ENCODE measurements around the gene C11orf98. TPM values are rescaled to one million over a fixed set of nuclear protein-coding genes. Genes with fewer than 3 reads are reported as not detected.
"Not testable (repeated sequence)": the region's sequence is repeated elsewhere in the genome, so short reads cannot be mapped to it uniquely, and the experiment has no call there.

C11orf98 gene
- polyA plus RNA-seq, 4 donors: 56.7 to 156 (median 135) TPM

- H3K4me3 ChIP-seq (ENCODE audit: low read depth in 1 of 3, low read length in 3 of 3): peak overlapping the region; percentile 61 to 69 (median 68)
- peak overlapping the region; percentile 86 to 92 (median 89) for H3K27ac ChIP-seq (ENCODE audit: low read depth in 1 of 3, low read length in 2 of 3)
- WGBS, 3 donors: 21 to 27% (median 26%) methylated on average over 8 of the region's 8 CpGs
- H3K4me1 ChIP-seq (ENCODE audit: control insufficient read depth in 3 of 3, insufficient read depth in 2 of 3, low read depth in 1 of 3, low read length in 2 of 3): peaks cover 0 to 8% (median 5%) of the 10 kb centered on the region in 3 donors
- no peaks in the 10 kb centered on the region for H3K9me3 ChIP-seq (ENCODE audit: control insufficient read depth in 2 of 2, insufficient read depth in 1 of 2, low read depth in 1 of 2, low read length in 1 of 2)
- DNase-seq (no peak), FAIRE-seq (no peak)
- no peaks in the 10 kb centered on the region for H3K27me3 ChIP-seq (ENCODE audit: control insufficient read depth in 3 of 3, insufficient read depth in 3 of 3, low read length in 3 of 3)
- peaks cover 7 to 43% (median 10%) of the 10 kb centered on the region in 3 donors for H3K36me3 ChIP-seq (ENCODE audit: control insufficient read depth in 3 of 3, insufficient read depth in 2 of 3, low read depth in 1 of 3, low read length in 3 of 3)
Observed at GRCh38 chr11:62621027-62621566, 43.9 kb downstream of the C11orf98 start.

- WGBS, 3 donors: 94 to 96% (median 95%) methylated on average over 11 to 14 of the region's 14 CpGs
- H3K27ac ChIP-seq (ENCODE audit: low read depth in 1 of 3, low read length in 2 of 3); H3K27me3 ChIP-seq (ENCODE audit: control insufficient read depth in 3 of 3, insufficient read depth in 3 of 3, low read length in 3 of 3); DNase-seq; H3K9me3 ChIP-seq (ENCODE audit: control insufficient read depth in 2 of 2, insufficient read depth in 1 of 2, low read depth in 1 of 2, low read length in 1 of 2); H3K4me3 ChIP-seq (ENCODE audit: low read depth in 1 of 3, low read length in 3 of 3); FAIRE-seq: not testable (repeated sequence)
- H3K4me1 ChIP-seq (ENCODE audit: control insufficient read depth in 3 of 3, insufficient read depth in 2 of 3, low read depth in 1 of 3, low read length in 2 of 3): peaks cover 0 to 33% (median 7%) of the 10 kb centered on the region in 3 donors
- H3K36me3 ChIP-seq (ENCODE audit: control insufficient read depth in 3 of 3, insufficient read depth in 2 of 3, low read depth in 1 of 3, low read length in 3 of 3): peaks cover 0 to 40% (median 4%) of the 10 kb centered on the region in 3 donors
Observed at GRCh38 chr11:62616957-62617356, 48.1 kb downstream of the C11orf98 start.

- Histone ChIP-seq H3K36me3 (ENCODE audit: control insufficient read depth in 3 of 3, insufficient read depth in 2 of 3, low read depth in 1 of 3, low read length in 3 of 3) (peaks cover 0 to 46% (median 4%) of the 10 kb centered on the region in 3 donors), H3K27ac (ENCODE audit: low read depth in 1 of 3, low read length in 2 of 3) (no peak overlapping the region), H3K9me3 (ENCODE audit: control insufficient read depth in 2 of 2, insufficient read depth in 1 of 2, low read depth in 1 of 2, low read length in 1 of 2) (no peaks in the 10 kb centered on the region), H3K27me3 (ENCODE audit: control insufficient read depth in 3 of 3, insufficient read depth in 3 of 3, low read length in 3 of 3) (no peaks in the 10 kb centered on the region), H3K4me1 (ENCODE audit: control insufficient read depth in 3 of 3, insufficient read depth in 2 of 3, low read depth in 1 of 3, low read length in 2 of 3) (peaks cover 0 to 36% (median 8%) of the 10 kb centered on the region in 3 donors), H3K4me3 (ENCODE audit: low read depth in 1 of 3, low read length in 3 of 3) (no peak overlapping the region)
- FAIRE-seq (no peak), DNase-seq (no peak)
- WGBS, 3 donors: 88 to 93% (median 90%) methylated on average over 7 of the region's 7 CpGs
Observed at GRCh38 chr11:62615521-62615920, 49.5 kb downstream of the C11orf98 start.

- FAIRE-seq: no peak
- peak; percentile 50 to 75 for DNase-seq
- Histone ChIP-seq H3K27ac (ENCODE audit: low read depth in 1 of 3, low read length in 2 of 3) (peak overlapping the region in 1 of 3 donors; percentile 79), H3K9me3 (ENCODE audit: control insufficient read depth in 2 of 2, insufficient read depth in 1 of 2, low read depth in 1 of 2, low read length in 1 of 2) (no peaks in the 10 kb centered on the region), H3K27me3 (ENCODE audit: control insufficient read depth in 3 of 3, insufficient read depth in 3 of 3, low read length in 3 of 3) (no peaks in the 10 kb centered on the region), H3K4me3 (ENCODE audit: low read depth in 1 of 3, low read length in 3 of 3) (no peak overlapping the region), H3K4me1 (ENCODE audit: control insufficient read depth in 3 of 3, insufficient read depth in 2 of 3, low read depth in 1 of 3, low read length in 2 of 3) (peaks cover 0 to 35% (median 8%) of the 10 kb centered on the region in 3 donors), H3K36me3 (ENCODE audit: control insufficient read depth in 3 of 3, insufficient read depth in 2 of 3, low read depth in 1 of 3, low read length in 3 of 3) (peaks cover 0 to 53% (median 4%) of the 10 kb centered on the region in 3 donors)
- WGBS, 3 donors: 39 to 64% (median 49%) methylated on average over 8 of the region's 8 CpGs
Observed at GRCh38 chr11:62614275-62614674, 50.7 kb downstream of the C11orf98 start.

- Histone ChIP-seq H3K27ac (ENCODE audit: low read depth in 1 of 3, low read length in 2 of 3) (peak overlapping the region; percentile 74 to 79 (median 74)), H3K4me1 (ENCODE audit: control insufficient read depth in 3 of 3, insufficient read depth in 2 of 3, low read depth in 1 of 3, low read length in 2 of 3) (peaks cover 0 to 35% (median 8%) of the 10 kb centered on the region in 3 donors), H3K9me3 (ENCODE audit: control insufficient read depth in 2 of 2, insufficient read depth in 1 of 2, low read depth in 1 of 2, low read length in 1 of 2) (no peaks in the 10 kb centered on the region), H3K27me3 (ENCODE audit: control insufficient read depth in 3 of 3, insufficient read depth in 3 of 3, low read length in 3 of 3) (no peaks in the 10 kb centered on the region), H3K36me3 (ENCODE audit: control insufficient read depth in 3 of 3, insufficient read depth in 2 of 3, low read depth in 1 of 3, low read length in 3 of 3) (peaks cover 0 to 58% (median 5%) of the 10 kb centered on the region in 3 donors), H3K4me3 (ENCODE audit: low read depth in 1 of 3, low read length in 3 of 3) (peak overlapping the region in 1 of 3 donors; percentile 61)
- DNase-seq (no peak), FAIRE-seq (no peak)
- 23 to 63% (median 49%) methylated on average over 13 to 15 of the region's 15 CpGs for WGBS, 3 donors
Observed at GRCh38 chr11:62613291-62613778, 51.7 kb downstream of the C11orf98 start.

Other genes with a start within 250 kb of the C11orf98 start
- gene SCGB1A1, start 246.2 kb downstream of the C11orf98 start, polyA plus RNA-seq: 10 to 100 TPM in 1 of 4 donors, 1 to 10 TPM in 1, not detected in 2; 4.6 to 11.2 TPM
- 100 to 1,000 TPM in 1 of 4 donors, 10 to 100 TPM in 3; 72.1 to 110 (median 86.8) TPM for gene AHNAK, start 118.4 kb downstream of the C11orf98 start, polyA plus RNA-seq
- gene EEF1G, start 91.3 kb downstream of the C11orf98 start, polyA plus RNA-seq: 1,000 to 10,000 TPM; 1,124 to 2,500 (median 2,087) TPM
- 10 to 100 TPM in 3 of 4 donors, 1 to 10 TPM in 1; 7.8 to 20.1 (median 16.6) TPM for gene TUT1, start 73.7 kb downstream of the C11orf98 start, polyA plus RNA-seq
- gene MTA2, start 63.3 kb downstream of the C11orf98 start, polyA plus RNA-seq: 10 to 100 TPM; 40.5 to 64.7 (median 43.0) TPM
- 10 to 100 TPM; 21.2 to 46.2 (median 35.5) TPM for gene EML3, start 52.4 kb downstream of the C11orf98 start, polyA plus RNA-seq
- gene ROM1, start 52.0 kb downstream of the C11orf98 start, polyA plus RNA-seq: 1 to 10 TPM in 3 of 4 donors, under 1 TPM in 1; 0.54 to 8.4 (median 3.6) TPM
- 10 to 100 TPM; 16.3 to 39.3 (median 30.1) TPM for gene B3GAT3, start 43.2 kb downstream of the C11orf98 start, polyA plus RNA-seq
- 100 to 1,000 TPM in 2 of 4 donors, 10 to 100 TPM in 2; 38.6 to 310 (median 103) TPM for gene GANAB, start 18.6 kb downstream of the C11orf98 start, polyA plus RNA-seq
- gene INTS5, start 11.9 kb downstream of the C11orf98 start, polyA plus RNA-seq: 10 to 100 TPM in 2 of 4 donors, 1 to 10 TPM in 2; 7.3 to 17.0 (median 10.1) TPM
- gene CSKMT, start 102 bp upstream of the C11orf98 start, polyA plus RNA-seq: 10 to 100 TPM in 2 of 4 donors, 1 to 10 TPM in 2; 7.0 to 18.6 (median 12.1) TPM
- 10 to 100 TPM; 11.4 to 34.9 (median 23.4) TPM for gene UQCC3, start 6.5 kb upstream of the C11orf98 start, polyA plus RNA-seq
- gene LBHD1, start 7.1 kb upstream of the C11orf98 start, polyA plus RNA-seq: 1 to 10 TPM; 2.2 to 7.3 (median 6.3) TPM
- gene UBXN1, start 13.9 kb upstream of the C11orf98 start, polyA plus RNA-seq: 100 to 1,000 TPM; 142 to 224 (median 161) TPM
- 1 to 10 TPM in 1 of 4 donors, under 1 TPM in 2, not detected in 1; 0.27 to 5.5 (median 0.55) TPM for gene LRRN4CL, start 24.3 kb upstream of the C11orf98 start, polyA plus RNA-seq
- 10 to 100 TPM; 31.2 to 69.7 (median 50.4) TPM for gene BSCL2, start 42.2 kb upstream of the C11orf98 start, polyA plus RNA-seq
- gene GNG3, start 42.5 kb upstream of the C11orf98 start, polyA plus RNA-seq: 1 to 10 TPM in 1 of 4 donors, under 1 TPM in 1, not detected in 2; 0.75 to 9.0 TPM
- 10 to 100 TPM; 38.6 to 67.9 (median 44.1) TPM for gene HNRNPUL2, start 62.2 kb upstream of the C11orf98 start, polyA plus RNA-seq
- gene TTC9C, start 63.3 kb upstream of the C11orf98 start, polyA plus RNA-seq: 10 to 100 TPM; 13.5 to 36.9 (median 31.4) TPM
- gene ZBTB3, start 89.0 kb upstream of the C11orf98 start, polyA plus RNA-seq: 1 to 10 TPM in 3 of 4 donors, under 1 TPM in 1; 0.27 to 7.3 (median 4.5) TPM
- 100 to 1,000 TPM in 1 of 4 donors, 10 to 100 TPM in 3; 67.5 to 130 (median 85.6) TPM for gene POLR2G, start 96.4 kb upstream of the C11orf98 start, polyA plus RNA-seq
- gene TAF6L, start 106.2 kb upstream of the C11orf98 start, polyA plus RNA-seq: 10 to 100 TPM; 13.5 to 28.5 (median 16.7) TPM
- gene TMEM179B, start 122.2 kb upstream of the C11orf98 start, polyA plus RNA-seq: 10 to 100 TPM; 46.7 to 79.3 (median 59.2) TPM
- 10 to 100 TPM; 15.7 to 31.6 (median 17.5) TPM for gene TMEM223, start 126.8 kb upstream of the C11orf98 start, polyA plus RNA-seq
- 100 to 1,000 TPM in 2 of 4 donors, 10 to 100 TPM in 2; 48.2 to 188 (median 105) TPM for gene NXF1, start 140.2 kb upstream of the C11orf98 start, polyA plus RNA-seq
- 10 to 100 TPM; 22.6 to 43.4 (median 31.7) TPM for gene STX5, start 166.8 kb upstream of the C11orf98 start, polyA plus RNA-seq
- gene TEX54, start 167.6 kb upstream of the C11orf98 start, polyA plus RNA-seq: under 1 TPM in 1 of 4 donors, not detected in 3; 0.83 TPM
- gene WDR74, start 174.4 kb upstream of the C11orf98 start, polyA plus RNA-seq: 10 to 100 TPM; 30.3 to 47.5 (median 35.6) TPM
- 100 to 1,000 TPM; 124 to 200 (median 175) TPM for gene SLC3A2, start 215.7 kb upstream of the C11orf98 start, polyA plus RNA-seq

Data from small intestine (tissue), 7 donors.